B cell (primary cell): ENCODE measurements around the gene CIART. TPM values are rescaled to one million over a fixed set of nuclear protein-coding genes. Genes with fewer than 3 reads are reported as not detected.

Source experiments
- ATAC-seq: fragments of 200-7000 bp; cut with Tn5 transposase; one replicate; pipeline ENCODE4 v1.10.0; 2021; ENCODE audit warnings: low read depth, mild to moderate bottlenecking, moderate number of reproducible peaks, moderate library complexity
- CTCF ChIA-PET: fragments of 350-600 bp; sonication (Branson Sonifier 250); formaldehyde crosslinking; loops from one replicate; lab custom pipeline; 2021; ENCODE audit warnings: antibody characterized with exemption, inconsistent platforms; lab: Charles Lee
- POLR2A ChIA-PET: fragments of 350-600 bp; sonication (Branson Sonifier 250); formaldehyde crosslinking; loops from one replicate; lab custom pipeline; 2021; ENCODE audit warnings: antibody characterized with exemption; lab: Charles Lee
- DNase-seq: peaks from one replicate; pipeline ENCODE4 v3.0.0; 2013
- H2AFZ ChIP-seq: 2 replicates; pipeline ENCODE4 v1.6.1; 2012; ENCODE audit warnings: mild to moderate bottlenecking, low read depth, low read length; ENCODE audit not compliant: insufficient read depth, poor library complexity, severe bottlenecking
- H3K27ac ChIP-seq, 2 donors: 1 replicate in 1 of 2; 2 replicates in 1 of 2; pipeline ENCODE4 v1.5.1; 2012 to 2013; ENCODE audit warnings: low read length in 2 of 2, mild to moderate bottlenecking in 2 of 2, moderate library complexity in 1 of 2
- H3K27me3 ChIP-seq, 4 experiments: fragments of 200-600 bp in 1 of 4; sonication (generic) in 1 of 4; replicated peaks in 1 of 4; 1 replicate in 2 of 4; 2 replicates in 2 of 4; pipeline versions ENCODE4 v1.6.1 to v1.7.0; 2013 to 2016; ENCODE audit warnings: low read length in 3 of 4, mild to moderate bottlenecking in 2 of 4, mixed read lengths in 1 of 4, moderate library complexity in 1 of 4; ENCODE audit not compliant: insufficient read depth in 4 of 4, control insufficient read depth in 3 of 4; ENCODE audit errors: control extremely low read depth in 1 of 4
- H3K36me3 ChIP-seq, 2 experiments: replicated peaks in 1 of 2; 1 replicate in 1 of 2; 2 replicates in 1 of 2; pipeline versions ENCODE4 v1.6.1 to v1.7.1; 2013; ENCODE audit warnings: low read length in 1 of 2; ENCODE audit not compliant: insufficient read depth in 2 of 2, control insufficient read depth in 1 of 2; ENCODE audit errors: control extremely low read depth in 1 of 2, extremely low read depth in 1 of 2
- H3K4me1 ChIP-seq, 2 donors: fragments of 200-600 bp in 1 of 2; sonication (generic) in 1 of 2; 1 replicate in 1 of 2; 2 replicates in 1 of 2; pipeline versions ENCODE4 v1.5.1 to v1.6.1; 2013 to 2017; ENCODE audit warnings: low read length in 2 of 2; ENCODE audit not compliant: control insufficient read depth in 2 of 2, insufficient read depth in 2 of 2
- H3K4me2 ChIP-seq: replicated peaks from 2 replicates; pipeline ENCODE3; 2012; ENCODE audit warnings: mild to moderate bottlenecking, low read depth, low read length; ENCODE audit not compliant: poor library complexity, severe bottlenecking
- H3K4me3 ChIP-seq, 5 experiments: fragments of 200-600 bp in 1 of 5; sonication (generic) in 1 of 5; 1 replicate in 3 of 5; 2 replicates in 2 of 5; pipeline versions ENCODE4 v1.5.1 to v1.7.0; 2011 to 2016; ENCODE audit warnings: low read length in 4 of 5, mild to moderate bottlenecking in 4 of 5, low read depth in 2 of 5, control low read depth in 1 of 5, moderate library complexity in 1 of 5; ENCODE audit not compliant: insufficient read depth in 1 of 5; ENCODE audit errors: control extremely low read depth in 1 of 5, extremely low read depth in 1 of 5
- H3K79me2 ChIP-seq: fragments of 200-600 bp; sonication (generic); one replicate; pipeline ENCODE4 v1.6.0; 2016; ENCODE audit warnings: low read length; ENCODE audit not compliant: control insufficient read depth, insufficient read depth
- H3K9ac ChIP-seq: fragments of 200-600 bp; sonication (generic); 2 replicates; pipeline ENCODE4 v1.6.1; 2017; ENCODE audit warnings: mild to moderate bottlenecking, low read length, moderate library complexity
- H3K9me3 ChIP-seq, 3 donors: one replicate each; pipeline versions ENCODE4 v1.6.1 to v1.7.1; 2013; ENCODE audit warnings: low read length in 2 of 3; ENCODE audit not compliant: control insufficient read depth in 2 of 3, insufficient read depth in 1 of 3; ENCODE audit errors: control extremely low read depth in 1 of 3
- H4K20me1 ChIP-seq: 2 replicates; pipeline ENCODE4 v1.6.0; 2012; ENCODE audit warnings: mild to moderate bottlenecking, low read length; ENCODE audit not compliant: insufficient read depth, control insufficient read depth, poor library complexity, severe bottlenecking
- H3K27ac Mint-ChIP-seq: one replicate; pipeline ENCODE4 v1.8.0; 2021; ENCODE audit warnings: mixed read lengths
- H3K27me3 Mint-ChIP-seq: one replicate; pipeline ENCODE4 v1.8.0; 2021; ENCODE audit warnings: mixed read lengths
- H3K4me1 Mint-ChIP-seq: one replicate; pipeline ENCODE4 v1.8.0; 2021; ENCODE audit warnings: mixed read lengths
- H3K4me3 Mint-ChIP-seq: one replicate; pipeline ENCODE4 v1.8.0; 2021; ENCODE audit warnings: mixed read lengths
- H3K9me3 Mint-ChIP-seq: one replicate; pipeline ENCODE4 v1.8.0; 2022; ENCODE audit warnings: mixed read lengths; ENCODE audit not compliant: insufficient read depth
- EZH2 ChIP-seq: IDR thresholded peaks from 2 replicates; pipeline ENCODE4 v1.6.1; 2012; ENCODE audit warnings: borderline replicate concordance, low read depth, mild to moderate bottlenecking, moderate library complexity, low read length; ENCODE audit not compliant: insufficient read depth, poor library complexity, severe bottlenecking
- WGBS: methylation state at CpG from one replicate; pipeline ENCODE4 v1.1.5; 2013; ENCODE audit warnings: missing lambda C conversion rate; ENCODE audit not compliant: insufficient coverage; 5-methylcytosine and 5-hydroxymethylcytosine counted together
- intact Hi-C: fragments of 100-400 bp; cut with micrococcal nuclease; formaldehyde crosslinking; loops from one replicate; pipeline ENCODE4 v1.10.0; 2022
- polyA plus RNA-seq: library from polyadenylated mRNA; depleted of rRNA; stranded (reverse); fragments of >200 nt; gene quantifications from 2 replicates; pipeline ENCODE4 v1.2.3, GENCODE V29; 2012
- total RNA-seq, 2 donors: library from RNA; stranded (reverse); fragments of 120-200 nt in 1 of 2; gene quantifications; 1 replicate in 1 of 2; 2 replicates in 1 of 2; pipeline versions ENCODE4 v1.2.3 to v1.2.4, GENCODE V29; 2013 to 2022
- TF ChIP-seq, protein P1 (sequence below): fragments of 200-600 bp; IDR thresholded peaks from one replicate; pipeline ENCODE4 v1.8.0; 2022; ENCODE audit warnings: antibody characterized with exemption, mild to moderate bottlenecking

CIART gene
- total and polyA plus RNA-seq, 2 donors (not counting 1 experiment from before 2014, with no cell fraction given): 0.46 TPM; not detected in 1

DNA sequence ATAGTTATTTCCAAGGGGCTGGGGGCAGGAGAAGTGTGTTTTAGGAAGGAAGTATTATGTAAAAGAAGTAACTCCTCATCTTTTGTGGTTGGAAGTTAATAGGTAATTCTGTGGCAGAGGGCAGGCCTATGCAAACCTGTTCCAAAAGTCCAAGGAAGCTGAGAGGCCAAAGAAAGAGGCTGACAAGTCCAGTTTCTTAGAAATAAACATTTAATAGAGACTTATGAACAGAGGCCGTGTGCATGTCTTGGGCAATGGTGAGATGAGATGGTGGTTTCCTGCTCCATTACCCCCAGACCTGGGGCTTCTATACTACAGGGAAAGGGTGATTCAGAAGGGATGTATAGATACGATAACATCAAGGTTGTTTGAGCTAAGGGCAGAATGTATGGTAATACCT lies 32.4 kb upstream of the CIART start:
- Histone ChIP-seq H2AFZ (no peak overlapping the region), H3K36me3 (no peaks in the 10 kb centered on the region), H3K27me3 (no peaks in the 10 kb centered on the region), H3K4me1 (no peaks in the 10 kb centered on the region), H4K20me1 (no peaks in the 10 kb centered on the region), H3K9ac (no peak overlapping the region), H3K27ac (no peak overlapping the region), H3K9me3 (no peaks in the 10 kb centered on the region), H3K79me2 (no peaks in the 10 kb centered on the region), H3K4me3 (no peak overlapping the region), H3K4me2 (no peak overlapping the region)
- Mint-ChIP-seq H3K4me1 (no peaks in the 10 kb centered on the region), H3K27me3 (peaks cover 5% of the 10 kb centered on the region), H3K27ac (no peak overlapping the region), H3K9me3 (no peaks in the 10 kb centered on the region), H3K4me3 (no peak overlapping the region)
- ChIA-PET POLR2A (no interaction called here), CTCF (no interaction called here)
- no peak for DNase-seq
- no CpG with 5 or more reads among the region's 2 CpGs for WGBS
- intact Hi-C loops: loop anchor here (10.0 kb wide), 1 partner anchor 745 kb away; no protein-coding TSS in a partner anchor
- no peak for TF ChIP-seq EZH2
- TF ChIP-seq, protein P1, sequence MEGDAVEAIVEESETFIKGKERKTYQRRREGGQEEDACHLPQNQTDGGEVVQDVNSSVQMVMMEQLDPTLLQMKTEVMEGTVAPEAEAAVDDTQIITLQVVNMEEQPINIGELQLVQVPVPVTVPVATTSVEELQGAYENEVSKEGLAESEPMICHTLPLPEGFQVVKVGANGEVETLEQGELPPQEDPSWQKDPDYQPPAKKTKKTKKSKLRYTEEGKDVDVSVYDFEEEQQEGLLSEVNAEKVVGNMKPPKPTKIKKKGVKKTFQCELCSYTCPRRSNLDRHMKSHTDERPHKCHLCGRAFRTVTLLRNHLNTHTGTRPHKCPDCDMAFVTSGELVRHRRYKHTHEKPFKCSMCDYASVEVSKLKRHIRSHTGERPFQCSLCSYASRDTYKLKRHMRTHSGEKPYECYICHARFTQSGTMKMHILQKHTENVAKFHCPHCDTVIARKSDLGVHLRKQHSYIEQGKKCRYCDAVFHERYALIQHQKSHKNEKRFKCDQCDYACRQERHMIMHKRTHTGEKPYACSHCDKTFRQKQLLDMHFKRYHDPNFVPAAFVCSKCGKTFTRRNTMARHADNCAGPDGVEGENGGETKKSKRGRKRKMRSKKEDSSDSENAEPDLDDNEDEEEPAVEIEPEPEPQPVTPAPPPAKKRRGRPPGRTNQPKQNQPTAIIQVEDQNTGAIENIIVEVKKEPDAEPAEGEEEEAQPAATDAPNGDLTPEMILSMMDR: no peak
- no peak for ATAC-seq

DNA sequence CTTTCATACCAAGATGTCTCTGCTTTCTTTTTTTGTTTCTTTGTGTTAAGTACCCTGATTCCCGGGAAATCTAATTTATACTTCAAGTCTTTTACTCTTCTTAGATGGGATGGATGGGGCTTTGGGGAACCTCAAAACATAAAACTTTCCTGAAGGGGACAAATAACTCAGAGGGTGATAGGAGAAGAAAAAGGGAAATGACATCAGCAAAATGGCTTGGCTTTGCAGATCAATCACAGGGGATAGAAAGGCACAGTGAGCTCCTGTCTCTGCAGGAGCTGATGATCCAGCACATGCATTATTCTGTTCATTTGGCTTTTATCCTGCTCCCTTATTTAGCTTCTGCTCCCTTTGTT lies 26.2 kb upstream of the CIART start:
- no peaks in the 10 kb centered on the region for H3K36me3 ChIP-seq
- peak overlapping the region; percentile 74 for H3K4me2 ChIP-seq
- ChIA-PET POLR2A (no interaction called here), CTCF (interaction anchor here (0.9 to 5.6 kb wide), 19 partner anchors 9 to 739 kb away, joined by 3 to 60 read pairs (median 4); partner anchors contain the start of genes APH1A, C1orf54, CIART and FALEC)
- Mint-ChIP-seq H3K4me1 (peaks cover 13% of the 10 kb centered on the region), H3K27me3 (peaks cover 45% of the 10 kb centered on the region), H3K4me3 (peak overlapping the region; percentile 78), H3K9me3 (no peaks in the 10 kb centered on the region), H3K27ac (no peak overlapping the region)
- H3K9ac ChIP-seq: peak overlapping the region; percentile 42
- H3K4me1 ChIP-seq: peaks cover 14 to 15% of the 10 kb centered on the region in 2 donors
- H3K79me2 ChIP-seq: no peaks in the 10 kb centered on the region
- ATAC-seq (no peak), DNase-seq (no peak)
- TF ChIP-seq, protein P1: no peak
- no peak for TF ChIP-seq EZH2
- H3K4me3 ChIP-seq: peak overlapping the region in 1 of 5 experiments; percentile 37
- no CpG with 5 or more reads among the region's 1 CpG for WGBS
- intact Hi-C loops: loop anchor here (1.0 to 10.0 kb wide), 3 partner anchors 12 to 739 kb away; no protein-coding TSS in a partner anchor
- peaks cover 0 to 36% (median 24%) of the 10 kb centered on the region in 4 experiments for H3K27me3 ChIP-seq
- H3K27ac ChIP-seq: no peak overlapping the region
- H4K20me1 ChIP-seq: no peaks in the 10 kb centered on the region
- peak overlapping the region; percentile 51 for H2AFZ ChIP-seq
- no peaks in the 10 kb centered on the region for H3K9me3 ChIP-seq
